GM23248 (cell line): ENCODE measurements around the gene LAMA4.

Experiments
- EZH2 ChIP-seq: fragments of 200-600 bp; sonication (generic); IDR thresholded peaks from 2 replicates; pipeline ENCODE4 v1.6.1; 2018; ENCODE audit warnings: antibody characterized with exemption, mild to moderate bottlenecking; ENCODE audit not compliant: insufficient read depth, poor library complexity, severe bottlenecking
- EZH2phosphoT487 ChIP-seq: fragments of 200-600 bp; sonication (generic); IDR thresholded peaks from 2 replicates; pipeline ENCODE4 v1.6.1; 2018; ENCODE audit warnings: antibody characterized with exemption, moderate library complexity, mild to moderate bottlenecking, low read depth; ENCODE audit not compliant: insufficient read depth

DNA sequence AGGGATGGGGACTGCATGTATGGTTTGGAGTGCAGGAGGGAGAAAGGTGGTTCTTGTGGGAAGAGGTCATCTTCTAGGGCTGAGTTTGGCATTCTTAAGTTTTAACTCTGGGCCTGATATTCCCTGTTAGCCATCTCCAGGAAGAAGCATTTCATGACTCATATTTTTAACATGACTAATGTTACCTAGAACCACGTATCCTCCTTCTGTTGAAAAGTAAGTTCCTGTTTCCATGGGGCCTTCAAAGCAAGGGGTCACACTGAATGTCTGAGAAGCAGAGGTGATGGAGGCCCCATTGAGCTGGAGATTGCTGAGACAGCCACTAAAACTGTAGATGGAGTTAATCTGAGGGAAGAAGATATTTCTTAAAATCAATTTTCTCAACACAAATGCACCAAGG lies 136.8 kb downstream of the LAMA4 start:
- TF ChIP-seq EZH2 (no peak), EZH2phosphoT487 (no peak)
